CD14-positive monocyte (primary cell): ENCODE measurements around the gene PRTN3. TPM values are rescaled to one million over a fixed set of nuclear protein-coding genes. Genes with fewer than 3 reads are reported as not detected.

Experiments used
- DNase-seq, 3 donors: peaks; one replicate each; pipeline ENCODE4 v3.0.0-alpha.2; 2011 to 2022
- H2AFZ ChIP-seq: 2 replicates; pipeline ENCODE4 v1.6.0; 2012; ENCODE audit warnings: mild to moderate bottlenecking, low read depth, low read length, inconsistent platforms; ENCODE audit not compliant: insufficient read depth, poor library complexity, severe bottlenecking
- H3K27ac ChIP-seq, 2 donors: 1 replicate in 1 of 2; 2 replicates in 1 of 2; pipeline ENCODE4 v1.5.1; 2012 to 2013; ENCODE audit warnings: low read length in 2 of 2, control low read depth in 1 of 2, inconsistent platforms in 1 of 2, low read depth in 1 of 2, mild to moderate bottlenecking in 1 of 2
- H3K27me3 ChIP-seq, 2 donors: one replicate each; pipeline versions ENCODE4 v1.6.0 to v1.6.1; 2011 to 2013; ENCODE audit warnings: low read length in 2 of 2; ENCODE audit not compliant: control insufficient read depth in 2 of 2, insufficient read depth in 2 of 2
- H3K36me3 ChIP-seq, 2 donors: replicated peaks in 1 of 2; 1 replicate in 1 of 2; 2 replicates in 1 of 2; pipeline versions ENCODE4 v1.5.1 to v1.6.1; 2012 to 2013; ENCODE audit warnings: low read length in 2 of 2, control low read depth in 1 of 2, inconsistent platforms in 1 of 2, mild to moderate bottlenecking in 1 of 2; ENCODE audit not compliant: insufficient read depth in 2 of 2, control insufficient read depth in 1 of 2
- H3K4me1 ChIP-seq, 2 donors: 1 replicate in 1 of 2; 2 replicates in 1 of 2; pipeline versions ENCODE4 v1.5.1 to v1.6.1; 2012 to 2013; ENCODE audit warnings: low read length in 2 of 2, control low read depth in 1 of 2, inconsistent platforms in 1 of 2, mild to moderate bottlenecking in 1 of 2, moderate library complexity in 1 of 2; ENCODE audit not compliant: insufficient read depth in 2 of 2, control insufficient read depth in 1 of 2
- H3K4me2 ChIP-seq: replicated peaks from 2 replicates; pipeline ENCODE3; 2012; ENCODE audit warnings: low read length, moderate library complexity, mild to moderate bottlenecking; ENCODE audit not compliant: poor library complexity, severe bottlenecking; ENCODE audit errors: extremely low read depth
- H3K4me3 ChIP-seq, 3 experiments: fragments of 200-600 bp in 1 of 3; sonication (generic) in 1 of 3; replicated peaks in 1 of 3; 1 replicate in 2 of 3; 2 replicates in 1 of 3; pipeline ENCODE4 v1.5.1; 2011 to 2013; ENCODE audit warnings: low read length in 3 of 3, mild to moderate bottlenecking in 3 of 3, control low read depth in 2 of 3, low read depth in 2 of 3, inconsistent platforms in 1 of 3, moderate library complexity in 1 of 3
- H3K79me2 ChIP-seq: 2 replicates; pipeline ENCODE4 v1.6.0; 2012; ENCODE audit warnings: mild to moderate bottlenecking, control low read depth, inconsistent platforms, low read length, moderate library complexity; ENCODE audit not compliant: insufficient read depth
- H3K9ac ChIP-seq: 2 replicates; pipeline ENCODE4 v1.6.0; 2017; ENCODE audit warnings: low read length, mild to moderate bottlenecking; ENCODE audit not compliant: insufficient read depth, poor library complexity, severe bottlenecking
- H3K9me3 ChIP-seq, 2 donors: replicated peaks in 1 of 2; 1 replicate in 1 of 2; 2 replicates in 1 of 2; pipeline versions ENCODE4 v1.5.1 to v1.6.1; 2012 to 2013; ENCODE audit warnings: low read length in 2 of 2, control low read depth in 1 of 2; ENCODE audit not compliant: control insufficient read depth in 1 of 2, insufficient read depth in 1 of 2
- H4K20me1 ChIP-seq: 2 replicates; pipeline ENCODE4 v1.6.0; 2012; ENCODE audit warnings: mild to moderate bottlenecking, low read length, control low read depth, moderate library complexity; ENCODE audit not compliant: insufficient read depth
- H3K27ac Mint-ChIP-seq, 7 donors: one replicate each; pipeline ENCODE4 v1.8.0; 2020; ENCODE audit warnings: mild to moderate bottlenecking in 7 of 7, mixed read lengths in 7 of 7, moderate library complexity in 6 of 7, inconsistent platforms in 2 of 7
- H3K27me3 Mint-ChIP-seq, 3 donors: one replicate each; pipeline ENCODE4 v1.8.0; 2021 to 2022; ENCODE audit warnings: low read depth in 3 of 3, mild to moderate bottlenecking in 3 of 3, mixed read lengths in 3 of 3, moderate library complexity in 3 of 3, inconsistent platforms in 1 of 3
- H3K36me3 Mint-ChIP-seq, 2 donors: one replicate each; pipeline ENCODE4 v1.8.0; 2020; ENCODE audit warnings: mixed read lengths in 2 of 2, inconsistent platforms in 1 of 2, mild to moderate bottlenecking in 1 of 2
- H3K4me1 Mint-ChIP-seq: one replicate; pipeline ENCODE4 v1.8.0; 2020; ENCODE audit warnings: mild to moderate bottlenecking, mixed read lengths
- H3K4me3 Mint-ChIP-seq, 2 donors: one replicate each; pipeline ENCODE4 v1.8.0; 2020; ENCODE audit warnings: mild to moderate bottlenecking in 2 of 2, mixed read lengths in 2 of 2, moderate library complexity in 1 of 2
- H3K9me3 Mint-ChIP-seq, 7 donors: one replicate each; pipeline ENCODE4 v1.8.0; 2020 to 2022; ENCODE audit warnings: mixed read lengths in 7 of 7, mild to moderate bottlenecking in 6 of 7, moderate library complexity in 6 of 7, inconsistent platforms in 2 of 7
- whole genome bisulfite sequencing: methylation state at CpG from one replicate; pipeline ENCODE4 v1.1.5; 2013; ENCODE audit warnings: missing lambda C conversion rate; ENCODE audit not compliant: insufficient coverage; 5-methylcytosine and 5-hydroxymethylcytosine counted together
- intact Hi-C, 2 donors: fragments of 100-400 bp; cut with micrococcal nuclease; formaldehyde crosslinking; loops; one replicate each; pipeline versions ENCODE4 v1.15.0 to v1.15.1; 2023
- polyA plus RNA-seq, 3 donors: library from polyadenylated mRNA; depleted of rRNA in 1 of 3; unstranded in 2 of 3; stranded (reverse) in 1 of 3; fragments of 300-500 nt in 2 of 3; fragments of >200 nt in 1 of 3; fragmentation: Illumina TruSeq in 2 of 3; gene quantifications; 1 replicate in 2 of 3; 2 replicates in 1 of 3; pipeline ENCODE4 v1.2.3, GENCODE V29; 2012 to 2021
- TF ChIP-seq, protein P1 (sequence below): fragments of 200-600 bp; IDR thresholded peaks from one replicate; pipeline ENCODE4 v1.8.0; 2022; ENCODE audit warnings: antibody characterized with exemption, mild to moderate bottlenecking

The PRTN3 gene
- polyA plus RNA-seq, 3 donors = 0.11 TPM; not detected in 2

DNA sequence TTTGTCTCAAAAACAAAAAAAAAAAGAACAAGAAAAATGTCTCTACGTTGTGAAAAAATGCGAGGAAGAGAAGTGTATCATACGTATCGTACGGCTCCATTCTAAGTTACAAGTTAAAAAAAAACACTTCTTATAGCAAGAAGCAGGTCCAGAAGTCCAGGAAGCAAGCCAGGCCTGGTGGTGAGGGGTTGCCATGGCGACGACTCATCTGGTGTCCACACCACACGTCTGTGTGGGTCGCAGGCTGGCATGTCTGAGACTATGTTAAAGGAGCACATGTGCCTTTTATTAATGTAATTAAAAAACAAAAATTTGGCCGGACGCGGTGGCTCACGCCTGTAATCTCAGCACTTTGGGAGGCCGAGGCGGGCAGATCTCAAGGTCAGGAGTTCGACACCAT, 46.3 kb downstream of the PRTN3 start:
- no peak overlapping the region for H2AFZ ChIP-seq
- peaks cover 16% of the 10 kb centered on the region for H4K20me1 ChIP-seq
- Mint-ChIP-seq H3K4me3 (no peak overlapping the region), H3K27me3 (no peaks in the 10 kb centered on the region), H3K36me3 (peaks cover 43 to 88% of the 10 kb centered on the region in 2 donors), H3K27ac (no peak overlapping the region), H3K9me3 (peaks cover 0 to 2% (median 0%) of the 10 kb centered on the region in 7 donors), H3K4me1 (peaks cover 9% of the 10 kb centered on the region)
- no peaks in the 10 kb centered on the region for H3K27me3 ChIP-seq
- intact Hi-C loops = no loop called here
- peak in 1 of 3 donors; percentile 18 for DNase-seq
- H3K4me3 ChIP-seq = no peak overlapping the region
- 100% methylated on average over 3 of the region's 16 CpGs for WGBS
- no peak overlapping the region for H3K9ac ChIP-seq
- no peak overlapping the region for H3K4me2 ChIP-seq
- no peaks in the 10 kb centered on the region for H3K9me3 ChIP-seq
- peaks cover 44 to 73% of the 10 kb centered on the region in 2 donors for H3K36me3 ChIP-seq
- H3K27ac ChIP-seq = no peak overlapping the region
- TF ChIP-seq, protein P1, sequence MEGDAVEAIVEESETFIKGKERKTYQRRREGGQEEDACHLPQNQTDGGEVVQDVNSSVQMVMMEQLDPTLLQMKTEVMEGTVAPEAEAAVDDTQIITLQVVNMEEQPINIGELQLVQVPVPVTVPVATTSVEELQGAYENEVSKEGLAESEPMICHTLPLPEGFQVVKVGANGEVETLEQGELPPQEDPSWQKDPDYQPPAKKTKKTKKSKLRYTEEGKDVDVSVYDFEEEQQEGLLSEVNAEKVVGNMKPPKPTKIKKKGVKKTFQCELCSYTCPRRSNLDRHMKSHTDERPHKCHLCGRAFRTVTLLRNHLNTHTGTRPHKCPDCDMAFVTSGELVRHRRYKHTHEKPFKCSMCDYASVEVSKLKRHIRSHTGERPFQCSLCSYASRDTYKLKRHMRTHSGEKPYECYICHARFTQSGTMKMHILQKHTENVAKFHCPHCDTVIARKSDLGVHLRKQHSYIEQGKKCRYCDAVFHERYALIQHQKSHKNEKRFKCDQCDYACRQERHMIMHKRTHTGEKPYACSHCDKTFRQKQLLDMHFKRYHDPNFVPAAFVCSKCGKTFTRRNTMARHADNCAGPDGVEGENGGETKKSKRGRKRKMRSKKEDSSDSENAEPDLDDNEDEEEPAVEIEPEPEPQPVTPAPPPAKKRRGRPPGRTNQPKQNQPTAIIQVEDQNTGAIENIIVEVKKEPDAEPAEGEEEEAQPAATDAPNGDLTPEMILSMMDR = no peak
- peaks cover 8% of the 10 kb centered on the region for H3K79me2 ChIP-seq
- peaks cover 3 to 5% of the 10 kb centered on the region in 2 donors for H3K4me1 ChIP-seq

DNA sequence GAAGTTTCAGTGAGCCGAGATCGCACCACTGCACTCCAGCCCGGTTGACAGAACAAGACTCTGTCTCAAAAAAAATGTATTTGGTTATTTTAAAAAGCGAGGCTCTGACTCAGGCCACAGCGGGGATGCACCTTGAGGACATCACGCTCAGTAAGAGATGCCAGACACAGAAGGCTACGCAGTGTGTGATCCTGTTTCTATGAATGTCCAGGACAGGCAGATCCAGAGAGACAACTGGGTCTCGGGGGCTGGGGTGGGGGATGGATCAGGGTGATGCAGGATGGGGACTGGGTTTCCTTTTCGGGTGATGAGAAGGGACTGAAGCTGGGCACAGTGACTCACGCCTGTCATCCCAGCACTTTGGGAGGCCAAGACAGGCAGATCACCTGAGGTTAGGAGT, 46.8 kb downstream of the PRTN3 start:
- Histone ChIP-seq H3K4me2 (no peak overlapping the region), H2AFZ (no peak overlapping the region), H3K4me3 (no peak overlapping the region), H3K9ac (no peak overlapping the region), H3K9me3 (no peaks in the 10 kb centered on the region), H3K4me1 (peaks cover 9% of the 10 kb centered on the region in 2 donors), H3K27ac (no peak overlapping the region), H4K20me1 (peaks cover 14% of the 10 kb centered on the region), H3K27me3 (no peaks in the 10 kb centered on the region), H3K36me3 (peaks cover 39 to 68% of the 10 kb centered on the region in 2 donors), H3K79me2 (peaks cover 13% of the 10 kb centered on the region)
- Mint-ChIP-seq H3K4me1 (peaks cover 11% of the 10 kb centered on the region), H3K9me3 (peaks cover 0 to 2% (median 0%) of the 10 kb centered on the region in 7 donors), H3K36me3 (peaks cover 38 to 82% of the 10 kb centered on the region in 2 donors), H3K27me3 (no peaks in the 10 kb centered on the region), H3K27ac (peak overlapping the region in 1 of 7 donors; percentile 40), H3K4me3 (no peak overlapping the region)
- DNase-seq = no peak
- TF ChIP-seq, protein P1 = no peak
- 92% methylated on average over 8 of the region's 10 CpGs for WGBS
- intact Hi-C loops = no loop called here
